ENCODE results near the gene ITPR3.

DNA sequence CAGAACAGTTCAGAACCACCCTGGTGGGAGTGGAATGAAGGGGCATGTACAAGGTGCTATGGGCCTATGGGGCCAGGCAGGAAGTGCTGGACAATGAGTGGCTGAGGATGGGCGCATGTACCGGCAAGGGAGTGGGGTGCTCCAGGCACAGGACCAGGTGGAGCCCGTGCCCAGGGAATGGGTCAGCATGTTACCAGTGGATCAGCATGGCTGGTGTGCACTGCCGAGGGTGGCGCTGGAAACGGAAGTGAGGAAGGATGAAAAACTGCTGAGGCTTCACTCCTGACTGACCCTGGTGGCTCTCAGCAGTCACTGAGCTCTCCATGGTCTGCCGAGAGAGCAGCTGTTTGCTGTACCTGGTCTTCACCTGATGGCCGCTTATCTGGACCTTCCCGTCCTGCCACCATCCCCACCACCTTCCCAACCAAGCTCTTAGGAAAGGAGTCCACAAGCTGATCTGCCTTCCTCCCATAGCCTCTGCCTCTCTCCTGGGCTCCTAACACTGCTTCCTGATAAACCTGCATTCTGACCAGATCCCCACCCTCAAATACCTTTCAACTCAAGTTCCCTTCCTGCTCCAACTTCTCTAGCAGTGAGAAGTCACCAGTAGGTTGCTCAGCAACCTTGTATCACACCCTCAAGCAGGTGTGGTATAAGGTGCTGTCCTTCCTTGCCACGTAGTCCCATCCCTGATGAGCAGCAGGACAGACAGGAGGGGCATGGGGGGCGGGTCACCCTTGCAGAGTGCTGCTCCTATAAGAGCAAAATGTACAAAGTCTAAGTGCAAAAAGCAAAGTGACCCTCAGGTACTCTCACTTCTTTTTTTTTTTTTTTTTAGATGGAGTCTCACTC, 83.3 kb downstream of the ITPR3 start:
- TF ChIP-seq, protein P1, sequence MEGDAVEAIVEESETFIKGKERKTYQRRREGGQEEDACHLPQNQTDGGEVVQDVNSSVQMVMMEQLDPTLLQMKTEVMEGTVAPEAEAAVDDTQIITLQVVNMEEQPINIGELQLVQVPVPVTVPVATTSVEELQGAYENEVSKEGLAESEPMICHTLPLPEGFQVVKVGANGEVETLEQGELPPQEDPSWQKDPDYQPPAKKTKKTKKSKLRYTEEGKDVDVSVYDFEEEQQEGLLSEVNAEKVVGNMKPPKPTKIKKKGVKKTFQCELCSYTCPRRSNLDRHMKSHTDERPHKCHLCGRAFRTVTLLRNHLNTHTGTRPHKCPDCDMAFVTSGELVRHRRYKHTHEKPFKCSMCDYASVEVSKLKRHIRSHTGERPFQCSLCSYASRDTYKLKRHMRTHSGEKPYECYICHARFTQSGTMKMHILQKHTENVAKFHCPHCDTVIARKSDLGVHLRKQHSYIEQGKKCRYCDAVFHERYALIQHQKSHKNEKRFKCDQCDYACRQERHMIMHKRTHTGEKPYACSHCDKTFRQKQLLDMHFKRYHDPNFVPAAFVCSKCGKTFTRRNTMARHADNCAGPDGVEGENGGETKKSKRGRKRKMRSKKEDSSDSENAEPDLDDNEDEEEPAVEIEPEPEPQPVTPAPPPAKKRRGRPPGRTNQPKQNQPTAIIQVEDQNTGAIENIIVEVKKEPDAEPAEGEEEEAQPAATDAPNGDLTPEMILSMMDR (IDR thresholded peaks at IDR 0.05), result no peak
- no peak for TF ChIP-seq POLR2A (IDR thresholded peaks at IDR 0.05)

Data from lower leg skin (tissue), 3 donors.